Testis (tissue), 3 donors: ENCODE data around the gene LHX4. TPM values are rescaled to one million over a fixed set of nuclear protein-coding genes. Genes with fewer than 3 reads are reported as not detected.

ENCODE experiments used
- DNase-seq: peaks from one replicate; pipeline ENCODE4 v3.0.0-alpha.2; 2019
- H3K27ac ChIP-seq, 2 donors: fragments of 200-600 bp; sonication (generic); one replicate each; pipeline ENCODE4 v1.5.1; 2019
- H3K27me3 ChIP-seq: fragments of 200-600 bp; sonication (generic); one replicate; pipeline ENCODE4 v1.5.1; 2019
- H3K36me3 ChIP-seq: fragments of 200-600 bp; sonication (generic); one replicate; pipeline ENCODE4 v1.5.1; 2017; ENCODE audit warnings: low read depth; ENCODE audit errors: missing control alignments
- H3K4me1 ChIP-seq: fragments of 200-600 bp; sonication (generic); one replicate; pipeline ENCODE4 v1.5.1; 2019
- H3K4me3 ChIP-seq, 2 donors: fragments of 200-600 bp; sonication (generic); one replicate each; pipeline ENCODE4 v1.5.1; 2017 to 2019
- H3K9me3 ChIP-seq: fragments of 200-600 bp; sonication (generic); one replicate; pipeline ENCODE4 v1.5.1; 2017
- POLR2A ChIP-seq: fragments of 450-650 bp; IDR thresholded peaks from one replicate; pipeline ENCODE4 v1.6.1; 2017; ENCODE audit warnings: antibody characterized with exemption, mild to moderate bottlenecking, moderate library complexity
- WGBS, 2 donors: methylation state at CpG; one replicate each; pipeline ENCODE4 v1.1.5; 2018; 5-methylcytosine and 5-hydroxymethylcytosine counted together
- intact Hi-C: fragments of 100-400 bp; cut with DNase I; formaldehyde crosslinking; loops from one replicate; pipeline ENCODE4 v1.15.1; 2023; ENCODE audit warnings: low total_unique reads
- polyA plus RNA-seq: library from polyadenylated mRNA; stranded (reverse); fragments of 350-450 nt; fragmentation: Illumina TruSeq; extraction: RNeasy Lipid Tissue Mini Kit (QIAGEN cat#74804); gene quantifications from one replicate; pipeline ENCODE4 v1.2.3, GENCODE V29; 2014; ENCODE audit warnings: low read depth, low replicate concordance; ENCODE audit not compliant: insufficient read depth
- total RNA-seq, 2 donors: library from RNA; depleted of rRNA; stranded (reverse); fragments of >200 nt; gene quantifications; one replicate each; pipeline ENCODE4 v1.2.3, GENCODE V29; 2016
- TF ChIP-seq, protein P1 (sequence below), 3 experiments: fragments of 450-650 bp in 2 of 3; fragments of 200-600 bp in 1 of 3; sonication (generic) in 1 of 3; IDR thresholded peaks; one replicate each; pipeline ENCODE4 v1.5.1; 2016 to 2019; ENCODE audit warnings: antibody characterized with exemption in 3 of 3, mild to moderate bottlenecking in 2 of 3, moderate library complexity in 1 of 3

Gene LHX4
- total and polyA plus RNA-seq, 3 donors from 2014 or later, result 0.63 to 5.2 (median 1.3) TPM

DNA sequence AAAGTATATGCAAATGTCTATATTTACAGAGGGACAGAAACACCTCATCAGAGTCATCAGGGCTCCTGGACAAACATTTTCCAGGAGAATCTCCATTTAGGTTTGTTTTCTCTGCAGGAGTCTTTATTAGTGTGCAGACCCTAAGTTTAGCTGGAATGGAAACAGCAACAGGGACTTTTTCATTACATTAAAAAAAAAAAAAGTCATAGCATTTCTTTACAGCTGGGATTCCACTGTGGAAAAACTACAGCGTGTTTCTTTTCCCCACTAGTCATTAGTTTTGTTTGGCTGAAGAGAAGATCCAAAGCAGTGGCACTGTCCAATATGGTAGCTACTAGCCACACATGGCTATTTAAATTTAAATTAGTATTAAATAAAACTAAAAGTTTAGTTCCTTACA is 49.6 kb downstream of the LHX4 start:
- Histone ChIP-seq H3K4me1 (no peaks in the 10 kb centered on the region), H3K9me3 (no peaks in the 10 kb centered on the region), H3K27ac (no peak overlapping the region), H3K4me3 (no peak overlapping the region), H3K27me3 (no peaks in the 10 kb centered on the region), H3K36me3 (no peaks in the 10 kb centered on the region)
- DNase-seq, result no peak
- no peak for TF ChIP-seq POLR2A
- TF ChIP-seq, protein P1, sequence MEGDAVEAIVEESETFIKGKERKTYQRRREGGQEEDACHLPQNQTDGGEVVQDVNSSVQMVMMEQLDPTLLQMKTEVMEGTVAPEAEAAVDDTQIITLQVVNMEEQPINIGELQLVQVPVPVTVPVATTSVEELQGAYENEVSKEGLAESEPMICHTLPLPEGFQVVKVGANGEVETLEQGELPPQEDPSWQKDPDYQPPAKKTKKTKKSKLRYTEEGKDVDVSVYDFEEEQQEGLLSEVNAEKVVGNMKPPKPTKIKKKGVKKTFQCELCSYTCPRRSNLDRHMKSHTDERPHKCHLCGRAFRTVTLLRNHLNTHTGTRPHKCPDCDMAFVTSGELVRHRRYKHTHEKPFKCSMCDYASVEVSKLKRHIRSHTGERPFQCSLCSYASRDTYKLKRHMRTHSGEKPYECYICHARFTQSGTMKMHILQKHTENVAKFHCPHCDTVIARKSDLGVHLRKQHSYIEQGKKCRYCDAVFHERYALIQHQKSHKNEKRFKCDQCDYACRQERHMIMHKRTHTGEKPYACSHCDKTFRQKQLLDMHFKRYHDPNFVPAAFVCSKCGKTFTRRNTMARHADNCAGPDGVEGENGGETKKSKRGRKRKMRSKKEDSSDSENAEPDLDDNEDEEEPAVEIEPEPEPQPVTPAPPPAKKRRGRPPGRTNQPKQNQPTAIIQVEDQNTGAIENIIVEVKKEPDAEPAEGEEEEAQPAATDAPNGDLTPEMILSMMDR (IDR thresholded peaks at IDR 0.05), result no peak
- WGBS, 2 donors, result 95 to 96% methylated on average over 1 of the region's 1 CpG
- intact Hi-C loops, result no loop called here

DNA sequence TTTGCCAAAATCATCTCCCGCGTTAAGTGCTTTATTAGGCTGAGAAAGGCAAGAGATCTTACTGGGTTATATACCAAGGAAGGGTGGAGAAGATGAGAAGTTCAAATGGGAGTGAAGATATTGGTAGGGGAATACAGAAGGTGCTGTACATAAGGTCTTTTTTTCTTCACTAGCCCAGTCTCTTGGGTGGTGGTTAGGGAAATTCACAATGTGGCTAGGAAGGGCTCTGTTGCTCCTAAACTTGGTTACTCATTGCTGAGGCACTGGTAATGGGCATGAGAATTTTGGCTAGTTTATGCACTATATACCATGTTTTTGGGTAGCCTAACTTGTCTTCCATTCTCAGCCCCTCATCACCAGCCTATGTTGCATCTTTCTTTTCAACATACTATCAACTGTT is 50.6 kb downstream of the LHX4 start:
- H3K4me3 ChIP-seq, result no peak overlapping the region
- no peaks in the 10 kb centered on the region for H3K9me3 ChIP-seq
- no peaks in the 10 kb centered on the region for H3K27me3 ChIP-seq
- intact Hi-C loops, result no loop called here
- peaks cover 4% of the 10 kb centered on the region for H3K36me3 ChIP-seq
- TF ChIP-seq, protein P1 (IDR thresholded peaks at IDR 0.05), result no peak
- no peak for TF ChIP-seq POLR2A
- WGBS, 2 donors, result 100% methylated on average over 2 of the region's 2 CpGs
- no peaks in the 10 kb centered on the region for H3K4me1 ChIP-seq
- no peak overlapping the region for H3K27ac ChIP-seq
- no peak for DNase-seq

GRCh38 chr1:180281490-180281889 is 51.4 kb downstream of the LHX4 start:
- Histone ChIP-seq H3K4me1 (no peaks in the 10 kb centered on the region), H3K4me3 (no peak overlapping the region), H3K27me3 (no peaks in the 10 kb centered on the region), H3K27ac (no peak overlapping the region), H3K9me3 (no peaks in the 10 kb centered on the region), H3K36me3 (peaks cover 4% of the 10 kb centered on the region)
- TF ChIP-seq, protein P1 (IDR thresholded peaks at IDR 0.05), result no peak
- TF ChIP-seq POLR2A, result no peak
- WGBS, 2 donors, result 90% methylated on average over 1 of the region's 1 CpG
- intact Hi-C loops, result no loop called here
- no peak for DNase-seq

DNA sequence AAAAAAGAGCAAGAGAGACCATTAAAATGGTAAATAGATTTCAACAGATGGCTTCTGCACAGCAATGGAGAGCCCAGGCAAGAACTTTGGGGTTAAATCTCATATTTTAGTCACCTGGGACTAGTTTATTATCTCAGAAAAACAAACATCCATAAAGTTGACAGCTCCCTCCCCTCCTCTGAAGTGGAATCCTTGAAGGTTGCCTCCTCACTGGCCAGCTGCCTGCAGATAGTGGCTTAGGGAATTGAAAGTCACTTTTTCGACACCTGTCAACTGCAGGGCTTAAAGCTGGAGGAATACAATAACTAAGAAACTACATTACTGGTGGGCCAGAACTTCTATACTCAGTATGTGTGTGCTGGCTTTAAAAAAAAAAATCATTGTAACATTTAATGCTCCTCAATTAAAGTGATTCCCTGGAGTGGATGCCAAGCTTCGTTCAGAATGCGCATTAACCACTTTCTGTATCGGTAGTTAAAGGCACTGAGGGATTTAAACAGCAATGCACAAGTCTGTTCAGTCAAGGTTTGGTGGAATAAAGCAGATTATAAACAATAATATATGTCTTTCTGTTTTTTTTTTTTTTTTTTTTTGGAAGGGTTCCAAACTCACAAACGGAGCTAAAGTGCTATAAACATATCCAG is 52.5 kb downstream of the LHX4 start:
- Histone ChIP-seq H3K9me3 (no peaks in the 10 kb centered on the region), H3K27me3 (no peaks in the 10 kb centered on the region), H3K4me1 (no peaks in the 10 kb centered on the region), H3K4me3 (no peak overlapping the region), H3K36me3 (peaks cover 4% of the 10 kb centered on the region), H3K27ac (no peak overlapping the region)
- intact Hi-C loops, result no loop called here
- TF ChIP-seq, protein P1 (IDR thresholded peaks at IDR 0.05), result no peak
- no peak for TF ChIP-seq POLR2A
- no peak for DNase-seq
- WGBS, 2 donors, result 74 to 78% methylated on average over 5 of the region's 5 CpGs

GRCh38 chr1:180283098-180283497 is 53.0 kb downstream of the LHX4 start:
- 93 to 97% methylated on average over 4 of the region's 4 CpGs for WGBS, 2 donors
- Histone ChIP-seq H3K27me3 (no peaks in the 10 kb centered on the region), H3K27ac (no peak overlapping the region), H3K9me3 (no peaks in the 10 kb centered on the region), H3K4me1 (peaks cover 3% of the 10 kb centered on the region), H3K4me3 (no peak overlapping the region), H3K36me3 (peaks cover 4% of the 10 kb centered on the region)
- no peak for DNase-seq
- TF ChIP-seq, protein P1 (IDR thresholded peaks at IDR 0.05), result no peak
- TF ChIP-seq POLR2A, result no peak
- intact Hi-C loops, result no loop called here
